Fibroblast of peridontal ligament (primary cell): ENCODE data around the gene SH3BP5L.
A peak's percentile ranks its signal among the peaks of the same experiment; 100 is the strongest.
"Not testable (repeated sequence)": the region's sequence is repeated elsewhere in the genome, so short reads cannot be mapped to it uniquely, and the experiment has no call there.

Experiments used
- DNase-seq: peaks from one replicate; pipeline ENCODE4 v3.0.0-alpha.2; 2010; ENCODE audit errors: extremely low read depth

SH3BP5L gene

DNA sequence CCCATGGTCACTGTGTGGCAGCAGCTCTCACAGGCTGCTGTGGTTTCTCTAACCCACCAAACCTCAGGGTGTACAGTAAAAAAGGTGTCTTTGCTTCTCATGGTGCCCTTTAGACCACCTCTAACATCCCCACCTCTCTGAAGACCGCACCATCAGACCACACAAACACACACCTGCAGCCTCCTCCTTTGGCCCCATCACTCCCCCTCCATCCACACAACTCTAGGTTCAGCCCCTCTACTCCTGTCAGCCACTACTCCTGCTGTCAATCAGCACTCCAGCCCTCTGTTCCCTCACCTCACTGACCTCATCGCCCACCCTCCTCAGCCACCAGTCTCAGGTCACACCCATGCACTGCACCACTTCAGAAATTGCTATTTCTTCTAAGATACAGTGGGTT lies 25.7 kb upstream of the SH3BP5L start:
- no peak for DNase-seq

GRCh38 chr1:248850536-248851251 lies 25.0 kb upstream of the SH3BP5L start:
- no peak for DNase-seq

GRCh38 chr1:248850124-248850523 lies 24.4 kb upstream of the SH3BP5L start:
- DNase-seq = no peak

DNA sequence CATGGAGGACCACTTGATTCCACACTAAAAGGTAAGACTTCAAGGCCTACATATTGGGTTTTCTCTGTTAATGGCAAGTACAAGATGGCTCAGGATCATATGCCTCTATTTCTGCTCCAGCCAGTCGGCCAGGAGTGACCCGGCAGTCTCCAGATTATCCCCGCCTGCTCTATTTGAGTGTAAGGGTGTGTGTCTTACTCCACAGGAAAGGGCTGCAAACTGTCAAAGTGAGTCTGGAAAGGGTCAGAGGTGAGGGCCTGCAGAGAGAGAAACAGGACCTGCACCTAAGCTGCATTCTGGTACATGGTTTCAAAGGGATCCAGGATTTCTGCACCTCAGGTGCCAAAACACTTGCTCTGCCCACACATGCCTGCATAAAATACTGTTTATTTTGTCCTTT lies 23.9 kb upstream of the SH3BP5L start:
- DNase-seq = no peak

DNA sequence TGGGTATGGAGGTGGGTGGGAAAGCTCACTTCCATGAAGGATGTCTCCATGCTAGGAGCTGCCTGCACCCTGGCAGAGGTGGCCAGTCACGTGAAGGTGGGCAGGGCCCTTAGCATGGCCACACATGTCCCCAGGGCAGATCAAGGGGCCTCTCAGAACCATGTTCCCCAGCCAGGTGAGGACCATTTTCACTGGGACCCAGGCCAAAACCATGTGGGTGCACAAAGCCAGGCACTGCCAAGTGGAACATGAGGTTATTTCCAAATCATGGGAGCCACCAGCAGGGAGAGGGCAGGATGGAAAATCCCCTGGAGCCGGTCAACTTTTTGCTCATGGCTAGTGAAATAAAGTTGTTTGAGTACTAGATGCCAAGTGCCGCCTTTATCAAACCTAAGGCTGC lies 23.4 kb upstream of the SH3BP5L start:
- no peak for DNase-seq

DNA sequence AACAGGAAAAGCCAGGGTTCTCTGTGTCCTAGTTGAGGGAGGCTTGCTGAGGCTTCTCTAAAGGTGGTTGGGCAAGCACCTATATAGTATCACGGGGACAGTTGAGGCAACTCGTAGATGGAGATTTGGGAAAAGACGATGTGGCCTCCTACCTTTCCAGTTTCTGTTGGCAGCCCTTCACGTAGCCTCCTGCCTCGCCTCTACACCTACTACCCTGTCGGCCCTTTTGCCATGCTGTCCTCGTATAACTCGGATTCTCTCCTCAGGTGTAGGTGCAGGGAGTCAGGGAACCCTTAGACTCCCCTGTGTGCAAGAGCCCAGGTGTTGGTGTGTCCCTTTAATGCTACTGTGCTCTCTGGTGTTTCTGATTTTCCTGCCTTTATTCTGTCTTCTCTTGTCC lies 22.9 kb upstream of the SH3BP5L start:
- DNase-seq = no peak

- DNase-seq = no peak
Observed at GRCh38 chr1:248847956-248848561, 22.3 kb upstream of the SH3BP5L start.

DNA sequence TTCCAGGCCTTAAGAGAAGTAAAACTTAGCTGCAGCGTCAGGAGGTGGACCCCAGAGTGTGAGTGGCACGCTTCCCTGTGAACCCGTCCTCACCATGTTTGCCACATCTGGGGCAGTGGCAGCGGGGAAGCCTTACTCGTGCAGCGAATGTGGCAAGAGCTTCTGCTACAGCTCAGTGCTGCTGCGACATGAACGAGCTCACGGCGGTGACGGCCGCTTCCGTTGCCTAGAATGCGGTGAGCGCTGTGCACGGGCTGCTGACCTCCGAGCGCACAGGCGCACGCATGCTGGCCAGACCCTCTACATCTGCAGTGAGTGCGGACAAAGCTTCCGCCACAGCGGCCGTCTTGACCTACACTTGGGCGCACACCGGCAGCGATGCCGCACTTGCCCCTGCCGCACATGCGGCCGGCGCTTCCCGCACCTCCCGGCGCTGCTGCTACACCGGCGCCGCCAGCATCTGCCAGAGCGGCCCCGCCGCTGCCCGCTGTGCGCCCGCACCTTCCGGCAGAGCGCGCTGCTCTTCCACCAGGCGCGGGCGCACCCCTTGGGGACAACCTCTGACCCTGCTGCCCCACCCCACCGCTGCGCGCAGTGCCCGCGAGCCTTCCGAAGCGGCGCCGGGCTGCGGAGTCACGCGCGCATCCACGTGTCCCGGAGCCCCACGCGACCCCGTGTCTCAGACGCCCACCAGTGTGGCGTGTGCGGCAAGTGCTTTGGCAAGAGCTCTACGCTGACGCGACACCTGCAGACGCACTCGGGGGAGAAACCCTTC lies 21.7 kb upstream of the SH3BP5L start:
- DNase-seq = no peak

- no peak for DNase-seq
Observed at GRCh38 chr1:248844526-248844925, 18.8 kb upstream of the SH3BP5L start.

GRCh38 chr1:248843687-248844086 lies 18.0 kb upstream of the SH3BP5L start:
- no peak for DNase-seq

DNA sequence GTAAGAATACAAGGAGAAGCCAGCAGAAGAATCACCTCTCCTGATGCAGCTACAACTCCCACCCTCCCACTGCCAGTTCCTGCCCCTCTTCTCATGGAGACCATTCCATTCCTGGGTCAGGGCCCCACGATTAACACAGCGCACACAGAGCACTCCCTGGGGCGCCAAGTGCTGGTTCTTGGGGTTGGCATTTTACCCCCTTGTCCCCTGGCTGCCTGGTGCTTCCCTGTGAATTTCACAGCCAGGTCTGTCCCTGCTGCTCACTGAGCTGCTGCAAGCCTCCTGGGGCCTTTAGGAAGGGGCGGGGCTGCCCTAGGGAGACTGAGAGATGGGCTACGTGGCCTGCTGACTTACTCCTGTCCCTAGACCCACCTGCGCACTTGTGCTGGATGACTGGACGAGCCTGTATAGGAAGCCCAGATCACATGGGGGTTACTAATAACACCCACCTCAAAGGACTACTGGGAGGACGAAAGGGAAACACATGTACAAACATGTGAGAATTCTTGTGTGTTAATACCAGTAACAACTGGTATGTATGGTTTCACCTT lies 17.1 kb upstream of the SH3BP5L start:
- no peak for DNase-seq

DNA sequence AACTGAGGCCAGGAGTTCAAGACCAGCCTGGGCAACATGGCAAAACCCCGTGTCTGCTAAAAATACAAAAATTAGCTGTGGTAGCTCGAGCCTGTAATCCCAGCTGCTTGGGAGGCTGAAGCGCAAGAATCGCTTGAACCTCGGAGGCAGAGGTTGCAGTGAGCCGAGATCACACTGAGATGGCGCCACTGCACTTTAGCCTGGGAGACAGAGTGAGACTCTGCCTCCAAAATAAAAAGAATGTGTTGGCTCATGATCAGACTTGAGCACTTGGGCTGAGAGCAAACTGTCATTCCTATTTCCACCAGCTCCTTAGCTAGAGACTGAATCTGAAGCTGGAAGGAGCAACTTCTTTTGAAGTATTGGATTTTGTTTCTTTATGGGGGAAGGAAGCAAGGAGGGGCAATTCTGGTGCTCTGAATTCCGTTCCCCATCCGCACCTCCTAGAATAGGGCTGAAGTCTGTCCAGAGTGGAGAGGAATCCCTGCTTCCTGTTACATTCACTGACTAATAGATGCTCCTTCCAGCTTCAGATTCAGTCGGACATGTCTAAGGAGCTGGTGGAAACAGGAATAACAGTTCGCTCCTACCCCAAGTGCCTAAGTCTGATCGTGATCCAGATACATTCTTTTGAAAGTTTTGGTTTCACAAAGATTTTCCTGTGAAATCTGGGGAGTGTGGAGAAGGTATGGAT lies 16.1 kb upstream of the SH3BP5L start:
- peak; percentile 78 for DNase-seq

DNA sequence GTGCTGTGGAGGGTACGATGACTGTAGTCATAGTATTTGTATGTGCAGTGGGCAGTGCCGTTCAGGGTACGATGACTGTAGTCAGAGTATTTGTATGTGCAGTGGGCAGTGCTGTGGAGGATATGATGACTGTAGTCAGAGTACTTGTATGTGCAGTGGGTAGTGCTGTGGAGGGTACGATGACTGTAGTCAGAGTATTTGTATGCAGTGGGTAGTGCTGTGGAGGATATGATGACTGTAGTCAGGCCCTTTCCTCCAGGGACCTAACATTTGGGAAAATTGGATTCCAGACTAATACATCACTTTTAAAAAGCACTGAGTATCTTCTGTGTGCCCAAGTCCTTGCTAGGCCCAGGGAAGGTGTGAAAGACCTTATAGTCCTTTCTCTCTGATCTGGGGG lies 15.2 kb upstream of the SH3BP5L start:
- DNase-seq = peak; percentile 63

DNA sequence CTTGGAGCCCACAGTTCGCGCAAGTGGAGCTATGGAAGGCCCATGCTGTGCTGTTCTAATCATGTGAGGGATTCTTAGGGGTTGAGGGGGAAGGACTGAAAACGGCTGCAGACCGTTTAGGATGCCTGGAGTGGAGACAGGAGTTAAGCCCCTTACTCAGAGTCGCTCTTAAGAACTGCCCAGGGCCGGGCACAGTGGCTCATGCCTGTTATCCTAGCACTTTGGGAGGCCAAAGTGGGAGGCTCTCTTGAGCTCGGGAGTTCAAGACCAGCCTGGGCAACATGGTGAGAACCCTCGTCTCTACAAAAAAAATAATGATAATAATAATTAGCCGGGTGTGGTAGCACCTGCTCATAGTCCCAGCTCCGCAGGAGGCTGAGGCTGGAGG lies 13.4 kb upstream of the SH3BP5L start:
- DNase-seq = no peak

- peak; percentile 77 for DNase-seq
Observed at GRCh38 chr1:248838357-248839167, 12.8 kb upstream of the SH3BP5L start.

DNA sequence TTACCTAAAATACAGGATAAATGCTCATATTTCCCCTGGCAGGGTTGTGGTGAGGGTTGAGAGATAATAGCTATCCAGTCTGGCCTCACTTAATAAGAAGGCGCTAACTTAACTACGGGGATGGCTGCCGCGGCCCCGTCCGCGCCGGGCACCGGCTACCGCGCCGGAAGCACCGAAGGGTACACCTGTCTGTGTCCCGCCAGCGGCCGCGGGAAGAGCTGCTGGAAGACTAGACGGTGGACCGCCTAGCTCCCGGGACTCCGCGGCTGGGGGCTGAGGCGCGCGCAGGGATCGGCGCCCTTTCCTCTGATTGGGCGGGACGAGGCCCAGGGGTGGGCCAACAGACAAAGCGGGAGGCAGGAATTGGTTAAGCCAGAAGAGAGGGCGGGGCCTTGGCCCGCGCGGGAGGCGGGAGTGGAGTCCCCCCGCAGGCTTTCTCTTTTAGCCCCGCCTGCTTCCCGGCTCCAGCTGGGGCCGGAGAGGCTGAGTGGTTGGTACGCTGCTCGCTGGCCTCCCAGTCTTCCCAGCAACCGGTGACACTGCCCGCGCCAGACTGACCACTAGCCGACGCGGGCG lies 12.2 kb upstream of the SH3BP5L start, which contains the start of gene ZNF672:
Gene ZNF672 (plus strand): TSS at position 444 of the 576 bp plus-strand sequence. CDS start 9,051 bp downstream, outside the sequence.
- peak; percentile 95 for DNase-seq

GRCh38 chr1:248837045-248837780 lies 11.5 kb upstream of the SH3BP5L start:
- no peak for DNase-seq

DNA sequence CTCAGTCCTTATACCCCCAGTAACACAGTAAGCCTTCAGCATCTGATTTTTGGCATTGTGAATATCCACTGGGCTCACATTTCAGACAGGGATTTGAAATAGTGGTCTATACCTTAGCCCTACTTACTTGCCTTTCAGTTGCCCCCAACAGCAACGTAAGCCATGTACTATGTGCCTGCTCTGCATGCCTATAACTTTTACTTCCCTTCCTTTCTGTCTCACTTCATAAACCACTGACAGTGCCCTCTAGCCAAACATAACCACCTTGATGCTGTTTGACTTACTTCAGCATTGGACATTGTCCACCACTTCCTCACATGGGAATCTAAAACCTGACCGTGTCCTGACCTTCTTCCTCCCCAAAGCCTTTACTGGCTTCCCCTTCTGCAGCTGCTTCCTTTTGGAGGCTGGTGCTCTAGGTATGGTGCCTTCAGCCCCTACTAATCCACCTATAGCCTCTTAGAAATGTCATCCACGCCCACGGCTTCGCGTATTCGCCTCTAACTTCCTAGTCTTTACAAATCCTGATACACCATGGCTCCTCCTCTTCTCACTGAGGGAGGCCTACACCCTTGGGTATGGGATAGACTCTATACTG lies 8.7 kb upstream of the SH3BP5L start:
- DNase-seq = no peak

DNA sequence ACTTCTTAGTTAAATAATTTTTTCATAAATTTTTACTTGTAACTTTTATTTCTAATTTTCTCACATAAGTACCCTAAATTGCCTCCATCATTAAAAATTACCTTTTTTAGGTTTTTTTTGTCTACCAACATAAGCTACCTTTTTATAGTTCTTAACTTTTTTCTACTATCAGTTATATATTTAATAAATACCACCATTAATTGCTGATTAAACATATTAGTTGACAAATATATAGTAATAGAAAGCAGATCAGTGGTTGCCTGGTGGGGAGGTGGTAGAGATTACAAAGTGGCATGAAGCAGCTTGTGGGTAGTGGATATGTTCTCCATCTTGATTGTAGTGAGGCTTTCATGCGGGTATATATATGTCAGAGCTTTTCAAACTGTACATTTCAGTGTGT lies 6.1 kb upstream of the SH3BP5L start:
- DNase-seq = no peak

GRCh38 chr1:248830718-248831017 lies 5.0 kb upstream of the SH3BP5L start:
- not testable (repeated sequence) for DNase-seq
